H9 (cell line): ENCODE results near the gene BACH2. TPM values are rescaled to one million over a fixed set of nuclear protein-coding genes. Genes with fewer than 3 reads are reported as not detected.

ENCODE experiments used
- DNase-seq: peaks from one replicate; pipeline ENCODE4 v3.0.0-alpha.2; 2017
- H2AFZ ChIP-seq: one replicate; pipeline ENCODE4 v1.6.1; 2013; ENCODE audit warnings: mild to moderate bottlenecking, low read length, control low read depth, moderate library complexity
- H2AK5ac ChIP-seq: 2 replicates; pipeline ENCODE4 v1.6.1; 2013; ENCODE audit warnings: low read length, control low read depth, mixed read lengths; ENCODE audit not compliant: insufficient read length
- H2BK120ac ChIP-seq: one replicate; pipeline ENCODE4 v1.6.1; 2013; ENCODE audit warnings: low read depth, mild to moderate bottlenecking, low read length, control low read depth, inconsistent platforms; ENCODE audit not compliant: poor library complexity, severe bottlenecking
- H2BK12ac ChIP-seq: 2 replicates; pipeline ENCODE4 v1.6.1; 2013; ENCODE audit warnings: low read length, control low read depth, mixed read lengths, low read depth; ENCODE audit not compliant: insufficient read length
- H2BK15ac ChIP-seq: 2 replicates; pipeline ENCODE4 v1.6.1; 2013; ENCODE audit warnings: low read depth, low read length, control low read depth
- H2BK20ac ChIP-seq: one replicate; pipeline ENCODE4 v1.6.1; 2013; ENCODE audit warnings: low read depth, mild to moderate bottlenecking, low read length, control low read depth, inconsistent platforms; ENCODE audit not compliant: poor library complexity, severe bottlenecking
- H2BK5ac ChIP-seq: 2 replicates; pipeline ENCODE4 v1.6.1; 2013; ENCODE audit warnings: low read length, control low read depth, mixed read lengths; ENCODE audit not compliant: insufficient read length
- H3K14ac ChIP-seq: 2 replicates; pipeline ENCODE4 v1.6.1; 2013; ENCODE audit warnings: low read length, control low read depth; ENCODE audit not compliant: insufficient read depth
- H3K18ac ChIP-seq: 2 replicates; pipeline ENCODE4 v1.6.1; 2013; ENCODE audit warnings: low read depth, mild to moderate bottlenecking, mixed read lengths, low read length, control low read depth; ENCODE audit not compliant: insufficient read length
- H3K23ac ChIP-seq: 2 replicates; pipeline ENCODE4 v1.6.1; 2013; ENCODE audit warnings: low read length, control low read depth, mixed read lengths, low read depth; ENCODE audit not compliant: insufficient read length
- H3K23me2 ChIP-seq: 2 replicates; pipeline ENCODE4 v1.6.1; 2013; ENCODE audit warnings: low read depth, mild to moderate bottlenecking, mixed read lengths, low read length, control low read depth; ENCODE audit not compliant: insufficient read length, poor library complexity, severe bottlenecking
- H3K27ac ChIP-seq: 2 replicates; pipeline ENCODE4 v1.5.1; 2013; ENCODE audit warnings: low read length, control low read depth, mixed read lengths, low read depth; ENCODE audit not compliant: insufficient read length
- H3K27me3 ChIP-seq: 2 replicates; pipeline ENCODE4 v1.6.1; 2013; ENCODE audit warnings: low read length, control low read depth, inconsistent platforms; ENCODE audit not compliant: insufficient read depth
- H3K4ac ChIP-seq: 2 replicates; pipeline ENCODE4 v1.6.1; 2013; ENCODE audit warnings: low read depth, mild to moderate bottlenecking, control low read depth, inconsistent platforms, low read length, moderate library complexity
- H3K4me1 ChIP-seq: 2 replicates; pipeline ENCODE4 v1.6.1; 2013; ENCODE audit warnings: low read length, control low read depth, inconsistent platforms; ENCODE audit not compliant: insufficient read depth
- H3K4me2 ChIP-seq: 2 replicates; pipeline ENCODE4 v1.6.1; 2013; ENCODE audit warnings: low read length, control low read depth, mixed read lengths; ENCODE audit not compliant: insufficient read length, insufficient read depth
- H3K56ac ChIP-seq: 2 replicates; pipeline ENCODE4 v1.6.1; 2013; ENCODE audit warnings: low read depth, mild to moderate bottlenecking, mixed read lengths, low read length, control low read depth; ENCODE audit not compliant: insufficient read length
- H3K79me1 ChIP-seq: 2 replicates; pipeline ENCODE4 v1.6.1; 2013; ENCODE audit warnings: low read depth, mild to moderate bottlenecking, moderate library complexity, low read length, control low read depth, inconsistent platforms; ENCODE audit not compliant: insufficient read depth, poor library complexity, severe bottlenecking
- H3K79me2 ChIP-seq: 2 replicates; pipeline ENCODE4 v1.6.1; 2013; ENCODE audit warnings: low read length, control low read depth, inconsistent platforms; ENCODE audit not compliant: insufficient read depth
- H3K9ac ChIP-seq: 2 replicates; pipeline ENCODE4 v1.6.1; 2013; ENCODE audit warnings: low read length, control low read depth, mixed read lengths; ENCODE audit not compliant: insufficient read length; ENCODE audit errors: extremely low read depth
- H3K9me3 ChIP-seq: one replicate; pipeline ENCODE4 v1.6.1; 2013; ENCODE audit warnings: low read depth, low read length, inconsistent platforms; ENCODE audit not compliant: control insufficient read depth
- H3T11ph ChIP-seq: one replicate; pipeline ENCODE4 v1.6.1; 2013; ENCODE audit warnings: mild to moderate bottlenecking, low read length, control low read depth, inconsistent platforms
- H4K20me1 ChIP-seq: one replicate; pipeline ENCODE4 v1.6.1; 2013; ENCODE audit not compliant: control insufficient read depth, insufficient read length, insufficient read depth
- H4K5ac ChIP-seq: 2 replicates; pipeline ENCODE4 v1.6.1; 2013; ENCODE audit warnings: low read depth, mild to moderate bottlenecking, mixed read lengths, low read length, control low read depth; ENCODE audit not compliant: insufficient read length
- H4K8ac ChIP-seq: replicated peaks from 2 replicates; pipeline ENCODE4 v1.6.1; 2013; ENCODE audit warnings: low read length, control low read depth, mixed read lengths, low read depth; ENCODE audit not compliant: insufficient read length
- H4K91ac ChIP-seq: 2 replicates; pipeline ENCODE4 v1.6.1; 2013; ENCODE audit warnings: low read depth, mild to moderate bottlenecking, moderate library complexity, mixed read lengths, low read length, control low read depth; ENCODE audit not compliant: insufficient read length
- H3K27ac Mint-ChIP-seq, 3 experiments: 2 replicates in 2 of 3; 3 replicates in 1 of 3; pipeline ENCODE4 v1.8.0; 2020 to 2021; ENCODE audit warnings: mixed read lengths in 3 of 3, mild to moderate bottlenecking in 1 of 3, moderate library complexity in 1 of 3
- H3K27me3 Mint-ChIP-seq: 2 replicates; pipeline ENCODE4 v1.8.0; 2021; ENCODE audit warnings: low read depth, mild to moderate bottlenecking, moderate library complexity, mixed read lengths
- H3K36me3 Mint-ChIP-seq, 3 experiments: 2 replicates in 2 of 3; 3 replicates in 1 of 3; pipeline ENCODE4 v1.8.0; 2020 to 2021; ENCODE audit warnings: low read depth in 3 of 3, mixed read lengths in 3 of 3; ENCODE audit not compliant: insufficient read depth in 1 of 3
- H3K4me1 Mint-ChIP-seq, 2 experiments: 2 replicates each; pipeline ENCODE4 v1.8.0; 2020; ENCODE audit warnings: mixed read lengths in 2 of 2
- H3K4me3 Mint-ChIP-seq, 2 experiments: 2 replicates in 1 of 2; 3 replicates in 1 of 2; pipeline ENCODE4 v1.8.0; 2020 to 2021; ENCODE audit warnings: mild to moderate bottlenecking in 2 of 2, mixed read lengths in 2 of 2, moderate library complexity in 1 of 2
- H3K9me3 Mint-ChIP-seq, 2 experiments: 2 replicates in 1 of 2; 3 replicates in 1 of 2; pipeline ENCODE4 v1.8.0; 2020; ENCODE audit warnings: mild to moderate bottlenecking in 2 of 2, mixed read lengths in 2 of 2, moderate library complexity in 1 of 2
- CTCF ChIP-seq: fragments of 200-600 bp; sonication (generic); conservative IDR thresholded peaks from 3 replicates; pipeline ENCODE4 v1.8.0; 2021; ENCODE audit warnings: antibody characterized with exemption, mild to moderate bottlenecking
- WGBS: extraction: QIAGEN DNeasy Blood & Tissue Kit; methylation state at CpG from one replicate; pipeline ENCODE4 v1.1.7; 2013; ENCODE audit warnings: missing lambda C conversion rate, low lambda C conversion rate, mixed read lengths; ENCODE audit not compliant: insufficient read length; ENCODE audit errors: extremely low coverage; 5-methylcytosine and 5-hydroxymethylcytosine counted together
- total RNA-seq: library from RNA; stranded (reverse); gene quantifications from 2 replicates; pipeline ENCODE4 v1.2.1, GENCODE V29; 2021

The BACH2 gene
- total RNA-seq, 1 experiment from 2014 or later, result 2.0 TPM

- H3K27ac Mint-ChIP-seq, result 0 out of 7 replicates have a peak overlapping the region, but pooled peaks of 1 of the 3 experiments have one; percentile 59
Measured at GRCh38 chr6:90086517-90086916, 210.1 kb downstream of the BACH2 start.

More at GRCh38 chr6:90086517-90086916, 210.1 kb downstream of the BACH2 start:
- Mint-ChIP-seq H3K9me3 (no peaks in the 10 kb centered on the region), H3K27me3 (no peaks in the 10 kb centered on the region), H3K4me1 (no peaks in the 10 kb centered on the region), H3K36me3 (no peaks in the 10 kb centered on the region), H3K4me3 (no peak overlapping the region)
- Histone ChIP-seq H4K5ac (no peak overlapping the region), H2BK120ac (no peak overlapping the region), H3K79me2 (no peaks in the 10 kb centered on the region), H3K18ac (peak overlapping the region; percentile 17), H3K23ac (no peak overlapping the region), H4K20me1 (no peaks in the 10 kb centered on the region), H3K56ac (no peak overlapping the region), H3K4me2 (no peak overlapping the region), H2AK5ac (no peak overlapping the region), H3K9me3 (no peaks in the 10 kb centered on the region), H2AFZ (no peak overlapping the region), H3T11ph (no peak overlapping the region), H3K14ac (no peak overlapping the region), H3K79me1 (no peaks in the 10 kb centered on the region), H3K4me1 (no peaks in the 10 kb centered on the region), H3K4ac (no peak overlapping the region), H4K91ac (no peak overlapping the region), H3K27ac (no peak overlapping the region), H3K23me2 (no peaks in the 10 kb centered on the region), H2BK15ac (no peak overlapping the region; the same call in 1 of the 2 replicates), H3K27me3 (no peaks in the 10 kb centered on the region), H2BK20ac (no peak overlapping the region), H4K8ac (no peak overlapping the region), H3K9ac (no peak overlapping the region), H2BK5ac (no peak overlapping the region), H2BK12ac (no peak overlapping the region)
- TF ChIP-seq CTCF, result peak; percentile 35; the same call in 2 of the 3 replicates
- DNase-seq, result no peak
- no CpG with 5 or more reads among the region's 7 CpGs for WGBS
